Activated T-helper 1 cell treated with anti-CD3 and anti-CD28 coated beads, Interleukin-2, amount 50 U/mL, for 16 hours (primary cell): ENCODE data around the gene USP53.
"Not testable (repeated sequence)": the region's sequence is repeated elsewhere in the genome, so short reads cannot be mapped to it uniquely, and the experiment has no call there.

Experiments
- DNase-seq, 2 donors: peaks; one replicate each; pipeline ENCODE4 v3.0.0-alpha.2; 2020; ENCODE audit warnings: low read depth in 1 of 2, low spot score in 1 of 2

USP53 gene

GRCh38 chr4:119268466-119268865 is 56.0 kb downstream of the USP53 start:
- DNase-seq: no peak

DNA sequence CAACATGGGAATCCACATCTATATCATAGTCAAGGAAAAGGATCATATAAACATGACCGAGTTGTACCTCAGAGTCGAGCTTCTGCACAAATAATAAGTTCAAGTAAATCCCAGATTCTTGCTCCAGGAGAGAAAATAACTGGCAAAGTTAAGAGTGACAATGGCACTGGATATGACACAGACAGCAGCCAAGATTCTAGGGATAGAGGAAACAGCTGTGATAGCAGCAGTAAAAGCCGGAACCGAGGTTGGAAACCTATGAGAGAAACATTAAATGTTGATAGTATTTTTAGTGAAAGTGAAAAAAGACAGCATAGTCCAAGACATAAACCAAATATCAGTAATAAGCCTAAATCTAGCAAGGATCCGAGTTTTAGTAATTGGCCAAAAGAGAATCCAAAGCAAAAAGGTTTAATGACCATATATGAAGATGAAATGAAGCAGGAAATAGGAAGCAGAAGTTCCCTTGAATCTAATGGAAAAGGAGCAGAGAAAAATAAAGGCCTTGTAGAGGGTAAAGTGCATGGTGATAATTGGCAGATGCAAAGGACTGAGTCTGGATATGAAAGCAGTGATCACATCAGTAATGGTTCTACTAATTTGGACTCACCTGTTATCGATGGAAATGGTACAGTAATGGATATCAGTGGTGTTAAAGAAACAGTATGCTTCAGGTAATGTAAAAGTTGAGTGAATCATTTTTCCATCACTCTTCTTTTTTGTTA is 59.0 kb downstream of the USP53 start:
- DNase-seq: no peak

- not testable (repeated sequence) for DNase-seq
Observed at GRCh38 chr4:119279541-119279940, 67.0 kb downstream of the USP53 start.

- not testable (repeated sequence) for DNase-seq
Observed at GRCh38 chr4:119279945-119280344, 67.4 kb downstream of the USP53 start.

DNA sequence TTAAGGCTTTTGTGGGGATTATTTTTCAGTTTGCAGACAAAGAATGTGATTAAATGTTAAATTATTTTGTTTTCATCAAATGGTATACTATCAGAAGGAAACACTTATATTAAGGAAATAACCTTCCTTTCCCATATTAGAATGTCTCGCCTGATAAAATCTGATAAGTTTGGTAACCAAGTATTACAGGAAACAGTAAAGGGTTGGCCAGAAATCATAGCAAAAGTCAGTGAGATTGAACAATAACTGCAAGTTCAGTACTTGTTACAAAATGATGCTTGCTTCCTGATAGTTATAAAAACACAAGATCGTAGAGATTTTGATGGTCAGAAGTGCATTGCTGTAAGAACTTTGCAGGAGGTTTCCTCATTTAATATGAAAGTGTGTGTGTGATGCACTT is 68.9 kb downstream of the USP53 start:
- no peak for DNase-seq

- no peak for DNase-seq
Observed at GRCh38 chr4:119284876-119285780, 72.6 kb downstream of the USP53 start.

GRCh38 chr4:119286377-119287002 is 74.0 kb downstream of the USP53 start:
- no peak for DNase-seq

DNA sequence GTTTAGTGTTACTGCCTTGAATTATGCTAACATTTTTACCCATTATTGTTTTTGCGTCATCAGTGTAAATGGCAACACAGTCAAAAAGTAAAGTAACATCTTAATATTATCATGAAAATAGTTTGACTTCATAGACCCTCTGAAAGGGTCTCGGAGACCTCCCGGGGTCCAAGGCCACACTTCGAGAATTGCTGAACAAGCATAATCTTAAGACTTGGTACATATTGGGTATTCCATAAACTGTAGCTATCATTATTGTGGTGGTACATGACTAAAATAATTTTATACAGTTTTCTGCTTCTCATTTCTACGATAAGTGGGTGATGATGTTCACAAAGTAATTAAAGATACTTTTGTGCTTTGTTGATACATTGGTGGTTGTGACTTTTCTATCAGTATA is 76.8 kb downstream of the USP53 start:
- no peak for DNase-seq

DNA sequence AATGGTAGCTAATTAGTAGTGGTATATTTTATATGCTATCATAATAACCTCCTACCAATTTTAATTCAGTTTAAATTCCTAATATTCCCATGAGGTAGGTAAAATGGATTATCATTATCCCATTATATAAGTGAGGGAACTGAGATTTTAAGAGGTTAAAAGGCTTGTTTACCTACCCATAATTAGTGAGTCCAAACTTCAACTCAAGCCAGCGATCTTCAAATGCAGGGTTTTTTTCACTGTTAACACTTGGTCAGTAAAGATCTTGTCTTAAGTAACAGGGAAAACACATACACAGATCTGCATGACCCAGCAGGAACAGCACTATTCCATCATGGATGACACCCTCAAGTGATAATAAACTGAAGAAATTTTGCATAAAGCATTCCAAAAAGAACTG is 78.1 kb downstream of the USP53 start:
- DNase-seq: no peak

DNA sequence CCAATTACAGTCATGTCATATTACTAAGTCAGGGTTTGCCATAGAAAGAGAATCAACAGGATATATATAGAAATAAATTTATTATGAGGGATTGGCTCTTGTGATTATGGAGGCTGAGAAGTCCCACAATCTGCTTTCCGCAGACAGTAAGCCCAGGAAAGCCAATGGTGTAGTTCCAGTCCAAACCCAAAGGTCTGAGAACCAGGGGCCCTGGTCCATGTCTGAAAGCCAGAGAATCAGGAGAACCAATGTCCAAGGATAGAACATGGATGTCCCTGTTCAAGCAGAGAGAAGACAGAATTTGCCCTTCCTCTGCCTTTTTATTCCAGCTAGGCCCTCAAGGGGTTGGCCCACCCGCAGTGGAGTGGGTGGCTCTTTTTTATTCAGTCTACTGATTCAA is 83.8 kb downstream of the USP53 start:
- DNase-seq: no peak

DNA sequence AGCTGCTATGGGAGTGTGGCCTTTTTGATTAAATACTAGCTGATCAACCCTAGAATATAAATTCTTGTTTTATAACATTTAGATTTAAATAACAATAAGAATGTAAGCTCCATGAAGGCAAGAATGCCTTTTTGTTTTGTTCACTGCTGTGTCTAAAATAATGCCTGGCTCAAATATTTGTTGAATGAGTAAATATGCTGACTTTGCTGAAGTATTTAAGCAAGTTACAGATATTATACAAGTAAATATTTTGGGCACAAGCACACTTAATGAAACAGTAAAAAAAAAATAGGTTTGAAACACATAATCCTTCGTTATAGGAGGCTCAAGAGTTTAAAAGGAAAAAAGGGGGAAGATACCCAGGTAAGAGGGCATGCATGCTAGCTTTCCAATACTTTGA is 85.3 kb downstream of the USP53 start:
- no peak for DNase-seq

GRCh38 chr4:119299260-119299671 is 86.8 kb downstream of the USP53 start:
- DNase-seq: no peak

DNA sequence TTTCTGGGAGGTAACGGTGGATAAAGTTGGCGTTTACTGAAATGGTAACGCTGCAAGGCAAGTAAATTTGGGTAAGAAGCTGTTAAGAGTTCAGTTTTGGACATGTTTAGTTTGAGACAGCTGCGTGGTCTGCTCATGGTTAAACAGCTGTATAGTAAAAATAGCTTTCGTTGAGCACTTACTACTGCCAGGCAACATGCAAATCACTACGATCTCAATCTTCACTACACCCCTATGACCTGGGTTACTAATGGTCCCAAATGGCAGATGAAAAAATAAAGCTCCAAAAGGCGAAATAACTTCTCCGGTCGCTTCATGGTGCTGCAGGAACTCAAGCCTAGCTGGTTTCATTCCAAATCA is 87.2 kb downstream of the USP53 start:
- DNase-seq: no peak

DNA sequence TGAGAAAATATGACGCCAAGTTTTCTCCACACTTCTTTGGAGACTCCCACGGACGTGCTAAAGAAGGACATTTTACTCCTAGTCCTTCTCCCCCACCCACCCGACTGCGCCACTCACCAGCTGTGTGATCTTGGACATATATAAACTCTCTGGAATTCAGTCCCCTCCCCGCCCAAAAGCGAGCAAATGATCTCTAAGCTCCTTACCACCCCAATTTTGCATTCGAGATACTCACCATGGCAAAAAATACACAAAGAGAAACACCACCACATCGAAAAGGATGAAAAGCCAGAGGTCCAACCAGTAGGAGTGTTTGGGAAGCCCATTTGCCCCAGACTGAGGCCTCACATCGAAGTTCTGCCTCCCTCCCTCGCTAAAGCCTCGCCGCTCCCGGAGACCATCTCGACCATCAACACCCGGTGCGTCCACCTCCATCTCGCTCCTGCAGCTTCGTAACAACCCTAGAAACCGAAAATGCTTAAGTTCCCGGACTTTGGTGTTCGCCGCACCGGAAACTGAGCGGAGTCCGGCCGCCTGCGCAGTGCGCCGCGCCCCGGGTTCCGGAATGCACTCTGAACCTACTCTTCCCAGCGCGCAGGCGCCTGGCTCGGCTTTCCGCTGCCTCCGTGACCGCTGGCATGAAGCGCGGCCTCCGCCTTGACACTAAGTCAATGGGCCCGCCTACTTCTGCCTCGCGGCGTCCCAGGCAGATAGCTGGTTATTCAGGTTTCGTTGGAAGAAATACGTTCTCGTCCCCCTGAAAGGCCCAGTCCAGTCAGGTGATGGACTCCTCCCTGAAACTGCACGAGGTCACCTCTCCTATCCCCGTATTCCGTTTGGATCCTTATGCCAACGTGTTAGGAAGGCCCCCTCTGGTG is 87.8 kb downstream of the USP53 start:
- DNase-seq: peak; percentile 80 to 83

- DNase-seq: no peak
Observed at GRCh38 chr4:119302073-119302832, 89.7 kb downstream of the USP53 start.

DNA sequence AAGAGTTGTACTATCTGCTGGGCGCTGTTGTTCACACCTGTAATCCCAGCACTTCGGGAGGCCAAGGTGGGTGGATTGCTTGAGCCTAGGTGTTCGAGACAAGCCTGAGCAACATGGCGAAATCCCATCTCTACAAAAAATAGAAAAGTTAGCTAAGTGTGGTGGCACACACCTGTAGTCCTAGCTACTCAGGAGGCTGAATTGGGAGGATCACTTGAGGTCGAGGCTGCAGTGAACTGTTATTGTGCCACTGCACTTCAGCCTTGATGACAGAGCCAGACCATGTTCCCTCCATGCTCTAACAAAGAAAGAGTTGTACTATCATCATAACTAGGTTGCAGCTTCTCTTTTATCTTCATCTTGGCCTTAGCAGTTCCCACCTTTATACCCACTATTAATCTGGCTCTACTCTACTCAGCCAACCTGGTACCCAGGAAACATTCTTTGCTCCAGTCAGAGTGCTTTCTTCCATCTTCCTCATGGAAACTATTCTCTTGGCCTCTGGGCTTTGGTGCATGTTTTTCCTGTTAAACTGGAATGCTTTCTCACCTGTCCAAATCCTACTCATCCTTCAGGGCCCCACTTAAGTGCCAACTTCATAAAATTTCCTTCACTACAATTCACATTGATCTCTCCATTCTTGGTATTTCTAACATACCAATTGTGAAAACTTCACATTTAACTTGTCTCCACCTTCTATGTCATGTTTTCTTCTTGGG is 91.2 kb downstream of the USP53 start:
- no peak for DNase-seq

- DNase-seq: no peak
Observed at GRCh38 chr4:119304431-119304830, 91.9 kb downstream of the USP53 start.

- no peak for DNase-seq
Observed at GRCh38 chr4:119307606-119308005, 95.1 kb downstream of the USP53 start.

DNA sequence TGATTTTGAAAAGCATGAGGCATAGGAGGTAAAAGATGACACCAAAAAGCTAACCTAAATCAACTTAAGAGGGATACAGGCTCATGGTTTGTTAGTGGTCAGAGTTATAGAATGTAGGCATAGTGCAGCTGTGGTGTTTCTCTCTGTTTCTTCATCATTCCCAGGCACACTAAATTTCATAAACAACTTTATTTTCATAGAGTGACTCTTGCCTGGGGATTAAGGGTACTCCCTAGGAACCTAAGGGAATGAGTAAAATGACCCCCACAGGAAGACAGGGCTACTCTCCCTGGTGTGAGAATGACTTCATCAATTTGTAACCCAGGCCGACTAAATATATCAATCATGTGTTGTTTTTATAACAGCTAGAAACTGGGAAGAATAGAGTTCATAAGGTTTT is 98.3 kb downstream of the USP53 start:
- DNase-seq: no peak

GRCh38 chr4:119313237-119313636 is 100.7 kb downstream of the USP53 start:
- DNase-seq: no peak
